ENCODE data around the gene GPS1.

The GPS1 gene

DNA sequence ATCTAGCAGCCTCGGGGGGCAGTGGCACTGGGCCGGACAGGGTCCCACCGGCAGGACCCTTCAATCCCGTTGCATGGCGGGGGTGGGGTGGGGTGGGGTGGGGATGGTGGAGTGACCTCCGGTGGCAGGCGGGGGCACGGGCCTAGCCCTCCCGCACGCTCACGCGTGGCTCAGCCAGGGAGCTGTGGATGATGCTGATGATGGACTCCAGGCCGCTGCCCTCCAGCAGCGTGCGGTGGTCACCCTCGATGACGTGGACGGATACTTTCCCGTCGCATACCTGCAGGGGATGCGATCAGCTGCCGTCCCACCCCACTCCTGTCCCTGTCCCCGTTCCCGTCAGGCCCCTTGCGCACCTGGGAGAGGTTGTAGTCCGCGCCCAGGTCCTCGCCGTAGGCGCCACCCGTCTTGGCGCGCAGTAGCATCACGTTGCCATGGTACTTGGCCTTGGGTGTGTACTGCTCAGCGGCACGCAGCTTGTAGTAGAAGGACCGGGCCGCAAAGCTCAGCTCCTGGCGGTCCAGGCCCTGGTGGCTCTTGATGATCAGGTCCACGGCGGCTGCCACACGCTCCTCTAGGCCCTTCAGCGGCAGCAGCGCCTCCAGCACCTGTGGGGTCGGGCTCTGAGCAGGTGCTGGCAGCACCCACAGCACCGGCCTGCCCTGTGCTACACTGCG lies 27.4 kb downstream of the GPS1 start:
- DNase-seq (ENCODE audit: low spot score): no peak

DNA sequence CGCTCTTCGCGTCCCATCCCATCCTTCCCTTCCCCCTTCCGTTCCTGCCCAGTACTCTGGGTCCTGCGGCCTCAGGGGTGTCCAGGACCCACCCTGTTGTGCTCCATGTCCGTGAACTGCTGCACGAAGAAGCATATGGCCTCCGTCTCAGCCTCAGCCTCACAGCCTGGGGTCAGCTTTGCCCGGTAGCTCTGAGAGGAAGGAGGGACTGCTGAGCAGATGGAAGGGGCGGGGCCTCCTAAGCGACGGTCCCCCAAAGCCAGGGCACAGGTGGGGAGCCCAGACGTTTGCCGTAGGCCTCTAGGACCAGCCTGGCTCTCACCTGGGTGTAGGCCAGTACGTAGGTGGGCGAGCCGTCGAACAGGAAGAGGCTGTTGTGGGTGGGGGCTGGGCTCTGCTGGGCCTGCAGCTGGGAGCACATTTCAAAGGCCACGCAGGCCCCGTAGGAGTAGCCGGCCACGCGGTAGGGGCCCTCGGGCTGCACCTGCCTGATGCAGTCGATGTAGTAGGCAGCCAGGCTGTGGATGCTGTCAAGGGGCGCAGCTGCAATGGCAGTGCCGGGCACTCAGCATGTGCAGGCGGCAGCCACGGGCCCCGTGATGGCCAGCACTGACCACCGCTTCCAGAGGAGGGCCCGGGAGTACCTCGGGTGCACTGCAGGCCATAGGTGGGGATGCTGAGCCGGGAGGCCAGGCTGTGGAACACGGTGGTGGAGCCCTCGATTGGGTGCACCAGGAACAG lies 28.5 kb downstream of the GPS1 start:
- DNase-seq (ENCODE audit: low spot score): no peak

DNA sequence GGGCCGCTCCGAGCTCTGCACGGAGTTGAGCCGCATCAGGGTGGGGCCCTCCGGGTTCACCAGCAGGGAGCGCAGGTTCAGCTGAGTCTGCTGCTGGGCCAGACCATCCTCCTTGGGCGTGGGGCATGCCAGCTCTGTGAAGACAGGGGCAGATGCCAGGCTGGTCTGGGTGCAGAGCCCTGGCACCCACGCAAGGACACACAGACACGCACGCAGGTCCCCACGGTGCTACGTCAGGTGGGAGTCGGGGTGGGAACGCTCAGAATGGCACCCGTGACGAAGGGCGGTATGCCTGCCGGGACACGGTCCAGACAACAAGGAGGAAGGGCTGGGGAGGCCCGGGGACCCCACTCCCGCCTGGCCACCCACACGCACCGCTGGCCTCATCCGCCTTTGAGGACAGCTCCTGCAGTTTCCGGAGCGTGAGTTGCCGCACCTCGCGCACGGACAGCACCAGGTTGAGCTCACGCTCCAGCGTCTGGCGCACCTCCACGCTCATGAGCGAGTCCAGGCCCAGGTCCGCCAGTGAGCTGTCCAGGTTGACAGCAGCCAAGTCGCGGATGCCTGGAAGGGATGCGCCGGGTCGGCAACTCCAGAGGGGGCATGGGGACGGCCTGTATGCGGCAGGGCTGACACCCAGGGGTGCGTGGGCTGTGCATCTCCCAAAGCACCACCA lies 29.2 kb downstream of the GPS1 start:
- DNase-seq (ENCODE audit: low spot score): no peak

DNA sequence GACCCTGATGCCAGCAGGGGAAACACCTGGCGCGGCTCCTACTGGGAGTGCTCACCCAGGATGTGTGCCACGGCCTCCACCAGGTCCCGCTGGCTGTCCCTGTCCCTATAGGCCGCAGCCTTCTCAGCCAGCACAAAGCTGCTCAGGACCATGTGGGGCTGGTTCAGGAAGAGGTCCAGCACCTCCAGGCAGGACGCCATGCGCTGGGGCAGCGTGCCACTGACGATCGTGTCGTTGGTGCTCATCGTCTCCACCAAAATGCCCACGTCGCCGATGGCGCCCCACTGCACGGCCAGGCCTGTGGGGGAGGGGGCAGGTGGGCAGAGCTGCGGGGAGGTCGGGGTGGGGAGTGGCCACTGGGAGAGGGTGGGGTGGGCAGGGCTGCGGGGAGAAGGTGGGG lies 29.8 kb downstream of the GPS1 start:
- no peak for DNase-seq (ENCODE audit: low spot score)

DNA sequence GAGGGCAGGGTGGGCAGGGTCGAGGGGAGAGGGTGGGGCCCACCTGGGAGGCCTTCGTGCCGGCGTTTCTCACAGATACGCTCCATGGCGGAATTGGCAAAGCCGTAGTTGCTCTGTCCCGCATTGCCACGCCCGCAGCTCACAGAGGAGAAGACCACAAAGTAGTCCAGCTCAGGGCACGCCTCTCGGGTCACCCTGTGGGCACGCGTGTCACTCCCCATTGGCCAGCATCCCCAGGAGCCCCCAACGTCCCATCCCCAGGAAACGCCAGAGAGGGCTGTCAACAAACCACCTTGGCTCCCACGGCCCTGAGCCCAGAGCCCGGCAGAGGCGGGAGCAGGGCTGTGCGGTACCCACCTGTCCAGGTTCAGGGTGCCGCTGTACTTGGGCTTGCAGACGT lies 30.3 kb downstream of the GPS1 start:
- no peak for DNase-seq (ENCODE audit: low spot score)

DNA sequence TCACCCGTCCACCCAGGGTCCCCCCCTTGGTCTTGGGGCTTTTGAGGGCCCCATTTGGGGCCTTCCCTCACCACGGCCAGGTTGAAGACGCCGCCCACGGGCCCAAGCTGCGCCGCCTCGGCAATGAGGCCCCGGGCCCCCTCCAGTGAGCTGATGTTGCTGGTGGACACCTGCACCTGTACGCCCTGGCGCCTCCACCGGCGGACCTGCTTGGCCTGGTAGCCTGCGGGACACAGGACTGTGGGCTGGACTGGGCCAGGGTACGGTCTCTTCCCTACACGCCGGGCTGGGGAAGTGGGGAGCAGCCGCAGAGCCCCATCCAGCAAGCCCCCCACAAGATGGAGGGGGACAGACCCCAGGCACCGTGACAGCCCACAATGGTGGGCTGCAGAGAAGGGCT lies 30.8 kb downstream of the GPS1 start:
- DNase-seq (ENCODE audit: low spot score): no peak

DNA sequence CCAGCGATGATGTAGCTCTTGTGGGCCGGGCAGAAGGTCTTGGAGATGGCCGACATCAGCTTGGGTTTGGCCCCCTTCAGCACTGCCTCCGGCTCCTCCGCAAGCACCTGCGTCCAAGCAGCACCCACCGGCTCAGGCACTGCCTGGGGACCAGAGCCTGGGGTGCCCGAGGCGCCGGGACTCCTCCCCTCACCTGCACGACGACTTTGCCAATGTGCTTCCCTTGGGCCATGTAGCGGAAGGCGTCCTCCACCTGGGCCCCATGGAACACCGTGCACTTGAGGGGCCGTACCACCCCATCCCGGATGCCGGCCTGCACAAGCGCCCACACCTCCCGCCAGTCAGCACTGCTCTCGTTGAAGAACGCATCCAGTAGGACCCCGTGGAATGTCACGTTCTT lies 31.3 kb downstream of the GPS1 start:
- DNase-seq (ENCODE audit: low spot score): no peak

DNA sequence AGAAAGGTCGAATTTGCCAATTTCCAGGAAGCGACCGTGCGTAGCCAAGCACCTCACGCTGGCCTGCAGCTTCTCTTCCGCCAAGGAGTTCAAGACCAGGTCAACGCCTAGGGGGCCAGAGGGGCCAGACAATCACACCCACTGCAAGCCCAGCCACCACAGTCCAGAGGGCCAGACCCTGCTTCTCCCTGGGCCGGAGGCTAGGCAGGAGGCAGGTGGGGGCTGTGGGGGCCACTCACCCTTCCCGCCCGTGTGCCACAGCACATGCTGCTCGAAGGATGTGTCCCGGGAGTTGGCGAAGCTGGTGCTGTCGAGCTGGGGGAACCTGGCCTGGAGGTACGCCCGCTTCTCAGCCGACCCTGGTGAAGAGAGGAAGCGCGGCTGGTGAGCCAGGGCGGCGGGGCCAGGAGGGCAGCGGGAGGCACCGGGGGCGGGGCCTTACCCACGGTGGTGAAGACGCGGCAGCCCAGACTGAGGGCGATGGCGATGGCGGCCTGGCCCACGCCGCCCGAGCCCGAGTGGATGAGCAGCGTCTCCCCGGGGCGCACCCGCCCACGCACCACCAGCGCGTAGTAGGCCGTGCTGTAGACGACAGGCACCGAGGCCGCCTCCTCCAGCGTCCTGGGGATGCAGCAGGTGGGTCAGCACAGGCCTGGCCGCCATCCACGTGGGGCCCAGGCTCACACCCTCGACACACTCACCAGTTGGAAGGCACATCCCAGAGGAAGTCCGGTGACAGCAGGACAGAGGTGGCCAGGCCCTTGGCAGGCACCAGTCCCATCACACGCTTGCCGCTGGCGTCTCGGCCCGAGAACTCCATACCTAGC lies 32.0 kb downstream of the GPS1 start:
- DNase-seq (ENCODE audit: low spot score): no peak

DNA sequence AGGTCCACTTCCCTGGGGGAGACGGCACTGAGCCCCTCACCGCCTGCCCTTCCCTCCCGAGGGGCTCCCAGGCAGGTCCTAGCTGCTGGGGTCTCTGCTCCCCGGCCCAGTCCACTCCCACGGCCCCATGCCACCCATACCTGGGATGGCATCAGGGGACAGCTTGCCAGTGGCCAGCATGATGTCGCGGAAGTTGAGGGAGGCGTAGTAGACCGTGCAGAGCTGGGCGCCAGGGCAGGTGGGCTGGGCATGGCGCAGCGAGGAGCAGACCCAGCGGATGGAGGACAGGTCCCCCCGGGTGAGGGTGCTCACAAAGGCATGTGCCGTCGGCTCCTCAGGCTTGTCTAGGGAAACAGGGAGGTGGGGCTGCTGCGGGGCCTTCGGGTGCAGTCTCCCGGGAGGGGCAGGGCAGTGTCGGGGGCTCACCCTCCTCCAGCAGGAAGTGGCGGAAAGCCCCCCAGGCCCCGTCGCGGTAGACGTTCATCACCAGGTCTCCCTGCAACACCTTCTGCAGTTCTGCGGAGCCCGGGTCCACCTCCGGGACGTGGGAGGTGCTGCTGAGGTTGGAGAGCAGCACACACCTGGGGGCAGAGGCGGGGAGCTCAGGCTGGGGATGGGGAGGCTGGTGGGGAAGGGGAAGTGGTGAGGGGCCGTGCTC lies 32.8 kb downstream of the GPS1 start:
- DNase-seq (ENCODE audit: low spot score): no peak

DNA sequence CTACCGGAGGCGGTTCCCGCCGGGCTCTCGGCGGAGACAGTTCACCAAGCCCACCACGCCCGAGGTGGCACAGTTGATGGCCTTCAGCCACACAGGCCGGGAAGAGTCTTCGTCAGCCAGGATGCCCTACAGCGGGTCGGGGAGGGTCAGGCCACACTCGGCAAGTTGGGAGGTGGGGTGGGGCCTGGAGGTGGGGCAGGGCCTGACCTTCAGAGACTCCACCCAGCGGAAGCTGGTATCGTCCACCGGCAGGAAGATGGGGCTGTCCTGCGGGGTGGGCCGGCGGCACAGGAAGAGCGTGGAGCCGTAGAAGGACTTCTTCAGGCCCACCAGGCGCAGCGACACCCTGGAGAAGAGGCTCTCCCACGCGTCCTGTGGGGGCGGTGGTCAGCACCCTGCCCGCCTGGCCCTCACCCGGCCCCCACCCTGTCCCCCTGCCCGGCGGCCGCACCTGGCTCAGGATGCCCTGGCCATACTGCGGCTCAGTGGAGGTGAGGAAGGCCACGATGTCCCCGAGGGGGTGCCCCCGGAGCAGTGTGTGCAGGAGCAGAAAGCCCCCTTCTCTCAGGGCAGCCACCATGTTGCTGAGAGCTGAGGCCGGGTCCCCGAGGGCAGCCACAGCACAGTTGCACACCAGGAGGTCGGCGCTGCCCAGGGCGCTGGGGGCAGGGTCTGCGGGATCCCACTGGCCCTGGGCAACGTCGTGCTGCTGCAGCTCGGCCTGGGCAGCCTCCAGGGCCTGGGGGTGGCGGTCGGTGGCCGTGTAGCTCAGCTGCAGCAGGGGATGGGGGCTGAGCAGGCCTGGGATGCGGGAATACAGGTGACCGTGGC lies 33.5 kb downstream of the GPS1 start:
- no peak for DNase-seq (ENCODE audit: low spot score)

DNA sequence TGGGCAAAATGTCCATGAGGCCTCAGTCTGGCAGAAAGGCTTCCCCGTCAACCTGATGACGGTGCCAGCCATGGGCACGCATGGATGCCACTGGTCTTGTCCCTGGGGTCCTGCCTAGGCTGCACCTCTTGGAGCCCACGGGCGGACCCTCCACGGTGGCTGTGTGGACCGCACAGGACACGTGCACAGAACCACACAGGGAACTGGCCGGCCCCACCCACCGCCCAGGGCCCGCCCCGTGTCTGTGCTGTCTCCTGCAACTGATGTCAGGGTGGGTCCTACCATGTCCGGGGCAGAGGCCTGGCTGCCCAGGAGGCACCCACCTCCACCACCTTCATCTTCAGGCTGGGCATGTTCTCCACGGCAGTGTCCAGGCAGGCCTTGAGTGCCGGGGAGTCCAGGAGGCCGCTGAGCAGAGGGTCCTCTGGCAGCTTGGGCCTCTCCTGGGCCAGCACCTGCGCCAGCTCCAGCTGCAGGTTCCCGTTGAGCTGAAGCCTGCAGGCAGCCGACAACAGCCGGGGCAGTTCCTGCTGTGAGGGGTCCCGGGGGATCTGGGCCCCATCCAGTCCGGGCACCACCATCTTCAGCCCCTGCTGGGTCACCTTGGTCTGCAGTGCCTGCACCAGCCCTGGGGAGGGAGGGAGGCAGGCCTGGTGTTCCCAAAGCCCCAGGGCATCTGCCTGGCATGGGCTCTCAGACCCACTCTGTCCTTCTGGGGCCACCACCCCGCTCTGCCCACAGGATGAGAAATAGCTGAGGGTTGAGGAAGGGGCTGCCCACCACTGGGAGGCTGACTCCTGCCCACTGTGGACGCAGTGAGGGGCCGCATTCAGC lies 34.5 kb downstream of the GPS1 start:
- no peak for DNase-seq (ENCODE audit: low spot score)

DNA sequence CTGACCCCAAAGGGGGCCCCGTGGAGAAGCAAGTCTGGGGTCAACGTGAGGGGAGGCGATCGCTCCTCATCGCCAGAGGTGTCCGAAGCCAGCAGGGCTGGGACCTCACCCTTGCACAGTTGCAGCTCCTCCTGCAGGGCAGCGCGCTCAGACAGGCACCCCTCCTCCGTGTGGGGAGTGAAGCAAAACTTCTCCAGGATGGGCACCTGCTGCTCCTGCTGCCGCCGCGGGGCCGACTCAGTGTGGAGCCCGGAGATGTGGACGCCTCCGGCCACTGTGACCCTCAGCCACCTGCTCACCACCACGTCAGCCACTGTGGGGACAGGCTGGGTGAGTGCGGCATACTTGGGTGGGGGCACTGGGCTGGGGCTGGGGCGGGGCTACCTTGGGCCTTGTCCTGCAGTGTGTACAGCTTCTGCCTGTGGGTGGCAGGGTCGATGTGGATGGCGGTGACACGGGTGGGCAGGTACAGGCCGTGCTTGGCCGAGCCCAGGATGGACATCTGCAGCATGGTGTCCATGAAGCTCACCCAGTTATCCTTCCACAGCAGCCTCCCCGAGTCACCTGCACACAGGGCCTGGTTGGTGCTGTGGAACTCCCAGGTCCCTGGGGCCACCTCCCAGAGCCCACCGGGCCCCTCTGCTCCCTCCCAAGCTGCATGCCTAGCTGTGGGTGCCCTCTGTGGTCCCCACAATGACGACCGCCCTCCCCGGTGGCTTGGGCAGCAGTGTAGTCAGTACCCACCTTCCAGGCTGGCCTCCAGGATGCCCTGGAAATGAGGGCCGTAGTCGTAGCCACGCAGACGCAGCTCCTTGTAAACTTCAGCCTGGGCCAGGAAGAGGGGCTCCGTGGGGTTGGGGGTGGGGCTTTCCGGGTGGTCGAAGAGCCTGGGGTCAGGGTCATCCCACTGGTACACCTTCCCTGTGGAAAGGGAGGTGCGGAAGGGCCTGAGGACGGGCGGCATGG lies 35.5 kb downstream of the GPS1 start:
- DNase-seq (ENCODE audit: low spot score): no peak

DNA sequence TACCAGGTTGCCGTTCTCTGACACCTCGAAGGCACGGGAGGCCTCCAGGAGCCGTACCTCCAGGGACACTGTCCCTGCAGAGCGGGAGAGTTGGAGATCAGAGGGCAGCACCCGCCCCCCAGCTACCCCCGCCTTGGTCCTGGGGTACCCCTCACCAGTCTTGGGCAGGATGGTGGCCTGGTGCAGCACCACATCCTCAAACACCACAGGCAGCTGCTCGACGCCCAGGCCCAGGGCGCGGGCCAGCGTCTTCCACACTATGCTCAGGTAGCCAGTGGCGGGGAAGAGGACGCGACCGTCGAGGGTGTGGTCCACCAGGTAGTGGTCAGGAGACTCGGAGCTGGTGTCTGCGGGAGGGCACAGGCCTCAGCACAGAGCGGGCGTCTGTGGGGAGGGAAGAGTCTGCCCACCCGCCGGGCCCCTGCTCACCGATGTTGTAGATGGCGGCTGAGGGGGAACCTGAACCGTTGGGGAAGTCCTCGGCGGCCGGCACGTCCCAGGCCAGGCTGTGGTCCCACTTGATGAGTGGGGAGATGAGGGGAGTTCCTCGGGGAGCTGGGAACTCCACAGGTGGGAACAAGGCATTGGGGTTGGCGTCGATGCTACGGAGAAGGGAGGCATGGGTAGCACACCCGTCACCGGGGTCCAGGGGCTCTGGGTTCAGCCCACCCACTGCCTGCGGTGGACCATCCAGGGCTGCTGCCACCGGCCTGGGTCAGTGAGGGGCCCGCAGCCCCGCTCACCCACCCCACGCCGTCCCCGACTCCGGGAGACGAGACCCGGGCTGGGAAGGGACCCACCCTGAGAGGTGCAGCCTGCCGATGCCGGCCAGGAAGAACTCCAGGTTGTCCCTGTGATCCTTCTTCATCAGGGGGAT lies 36.5 kb downstream of the GPS1 start:
- no peak for DNase-seq (ENCODE audit: low spot score)

DNA sequence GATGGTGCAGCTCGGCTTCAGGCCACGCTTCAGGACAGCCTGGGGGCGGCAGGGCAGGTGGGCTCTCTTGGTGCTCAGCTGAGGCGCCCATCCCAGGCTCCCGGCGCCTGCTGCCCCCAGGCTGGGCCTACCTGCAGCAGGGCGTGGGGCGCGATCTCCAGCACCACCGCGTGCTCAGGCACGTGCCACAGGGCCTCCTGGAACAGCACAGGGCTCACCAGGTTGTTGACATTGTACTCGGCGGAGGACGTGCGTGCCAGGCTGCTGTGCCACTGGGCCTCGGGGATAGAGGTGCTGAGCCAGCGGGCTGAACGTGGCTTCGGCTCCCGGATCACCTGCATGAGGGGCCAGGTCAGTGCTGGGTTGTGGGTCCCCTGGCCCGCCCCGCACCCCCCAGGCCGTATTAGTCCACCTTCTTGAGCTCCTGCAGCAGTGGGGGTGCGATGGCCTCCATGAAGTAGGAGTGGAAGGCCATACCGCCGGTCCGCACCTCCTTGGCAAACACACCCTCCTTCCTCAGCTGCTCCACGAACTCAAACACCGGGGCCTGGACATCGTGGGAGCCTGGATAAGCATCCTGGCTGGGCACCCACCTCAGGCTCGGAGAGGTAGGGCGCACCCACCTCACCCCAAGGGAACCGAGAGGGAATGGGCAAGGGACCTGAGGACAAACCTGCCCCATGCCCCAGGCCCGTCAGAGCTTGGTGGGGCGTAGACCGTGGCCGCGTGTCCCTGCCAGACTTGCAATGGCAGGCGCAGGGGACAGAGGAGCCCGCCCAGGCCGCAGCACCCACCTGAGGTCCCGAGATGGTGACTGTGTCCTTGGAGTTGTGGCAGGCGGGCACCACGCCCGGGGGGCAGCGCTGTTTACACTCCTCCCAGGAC lies 37.4 kb downstream of the GPS1 start:
- no peak for DNase-seq (ENCODE audit: low spot score)

DNA sequence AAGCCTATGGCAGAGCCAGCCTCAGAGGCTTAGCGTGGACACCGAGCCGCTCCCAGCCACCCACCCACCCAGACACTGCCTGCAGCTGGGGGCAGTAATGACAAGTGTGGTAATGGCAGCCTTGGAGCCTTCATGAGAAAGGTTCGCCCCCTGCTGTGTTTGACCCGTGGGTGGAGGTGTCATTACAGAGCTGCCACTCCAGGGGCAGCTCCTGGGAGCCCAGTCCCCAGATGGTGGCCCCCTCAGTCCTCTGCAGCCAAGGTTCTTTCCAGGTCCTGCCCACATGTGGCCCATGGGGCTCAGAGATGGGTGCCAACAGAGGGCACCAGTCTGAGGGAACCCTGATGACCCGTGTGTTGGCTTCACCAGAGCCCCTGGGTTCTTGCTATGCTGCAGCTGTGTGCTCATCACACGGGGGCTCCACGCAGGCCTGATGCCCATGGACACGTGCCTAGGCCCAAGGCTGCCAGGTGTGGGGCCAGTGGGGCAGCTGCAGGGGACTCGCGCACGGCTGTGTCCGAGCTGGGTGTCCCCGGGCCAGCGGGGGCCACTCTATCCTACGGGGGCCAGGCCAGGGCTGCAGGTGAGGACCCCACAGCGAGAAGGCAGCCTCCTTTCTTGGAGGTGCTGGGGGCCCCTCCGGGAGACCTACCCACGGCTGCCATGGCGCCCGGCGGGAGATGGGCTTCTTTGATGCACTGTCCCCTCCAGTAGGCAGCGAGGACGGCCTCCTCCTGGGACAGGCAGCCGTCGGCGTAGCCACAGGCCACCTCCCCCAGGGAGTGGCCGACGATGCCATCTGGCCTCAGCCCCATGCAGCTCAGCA lies 38.2 kb downstream of the GPS1 start:
- DNase-seq (ENCODE audit: low spot score): no peak
